Measurements from ENCODE around the gene CLDN16.

DNA sequence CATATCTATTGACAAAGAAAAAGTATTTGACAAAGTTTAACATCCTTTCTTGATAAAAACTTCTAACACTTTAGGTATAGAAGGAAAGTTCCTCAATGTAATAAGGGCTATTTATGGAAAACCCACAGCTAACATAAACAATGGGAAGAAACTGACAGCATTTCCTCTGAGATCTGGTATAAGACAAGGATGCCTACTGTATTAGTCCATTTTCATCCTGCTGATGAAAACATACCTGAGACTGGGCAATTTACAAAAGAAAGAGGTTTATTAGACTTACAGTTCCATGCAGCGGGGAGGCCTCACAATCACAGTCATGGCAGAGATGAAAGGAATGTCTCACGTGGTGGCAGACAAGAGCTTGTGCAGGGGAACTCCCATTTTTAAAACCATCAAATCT is 47.9 kb upstream of the CLDN16 start:
- TF ChIP-seq, protein P1, sequence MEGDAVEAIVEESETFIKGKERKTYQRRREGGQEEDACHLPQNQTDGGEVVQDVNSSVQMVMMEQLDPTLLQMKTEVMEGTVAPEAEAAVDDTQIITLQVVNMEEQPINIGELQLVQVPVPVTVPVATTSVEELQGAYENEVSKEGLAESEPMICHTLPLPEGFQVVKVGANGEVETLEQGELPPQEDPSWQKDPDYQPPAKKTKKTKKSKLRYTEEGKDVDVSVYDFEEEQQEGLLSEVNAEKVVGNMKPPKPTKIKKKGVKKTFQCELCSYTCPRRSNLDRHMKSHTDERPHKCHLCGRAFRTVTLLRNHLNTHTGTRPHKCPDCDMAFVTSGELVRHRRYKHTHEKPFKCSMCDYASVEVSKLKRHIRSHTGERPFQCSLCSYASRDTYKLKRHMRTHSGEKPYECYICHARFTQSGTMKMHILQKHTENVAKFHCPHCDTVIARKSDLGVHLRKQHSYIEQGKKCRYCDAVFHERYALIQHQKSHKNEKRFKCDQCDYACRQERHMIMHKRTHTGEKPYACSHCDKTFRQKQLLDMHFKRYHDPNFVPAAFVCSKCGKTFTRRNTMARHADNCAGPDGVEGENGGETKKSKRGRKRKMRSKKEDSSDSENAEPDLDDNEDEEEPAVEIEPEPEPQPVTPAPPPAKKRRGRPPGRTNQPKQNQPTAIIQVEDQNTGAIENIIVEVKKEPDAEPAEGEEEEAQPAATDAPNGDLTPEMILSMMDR (IDR thresholded peaks at IDR 0.05; ENCODE audit: low read depth, low read length): no peak
- no peak for TF ChIP-seq POLR2A (IDR thresholded peaks at IDR 0.05; ENCODE audit: extremely low read depth, insufficient read length)
- TF ChIP-seq, protein P2, sequence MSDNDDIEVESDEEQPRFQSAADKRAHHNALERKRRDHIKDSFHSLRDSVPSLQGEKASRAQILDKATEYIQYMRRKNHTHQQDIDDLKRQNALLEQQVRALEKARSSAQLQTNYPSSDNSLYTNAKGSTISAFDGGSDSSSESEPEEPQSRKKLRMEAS (IDR thresholded peaks at IDR 0.05; ENCODE audit: low read depth, low read length): no peak

Data from NB4 (cell line).